ENCODE results near the gene MAP2.

MAP2 gene, protein sequence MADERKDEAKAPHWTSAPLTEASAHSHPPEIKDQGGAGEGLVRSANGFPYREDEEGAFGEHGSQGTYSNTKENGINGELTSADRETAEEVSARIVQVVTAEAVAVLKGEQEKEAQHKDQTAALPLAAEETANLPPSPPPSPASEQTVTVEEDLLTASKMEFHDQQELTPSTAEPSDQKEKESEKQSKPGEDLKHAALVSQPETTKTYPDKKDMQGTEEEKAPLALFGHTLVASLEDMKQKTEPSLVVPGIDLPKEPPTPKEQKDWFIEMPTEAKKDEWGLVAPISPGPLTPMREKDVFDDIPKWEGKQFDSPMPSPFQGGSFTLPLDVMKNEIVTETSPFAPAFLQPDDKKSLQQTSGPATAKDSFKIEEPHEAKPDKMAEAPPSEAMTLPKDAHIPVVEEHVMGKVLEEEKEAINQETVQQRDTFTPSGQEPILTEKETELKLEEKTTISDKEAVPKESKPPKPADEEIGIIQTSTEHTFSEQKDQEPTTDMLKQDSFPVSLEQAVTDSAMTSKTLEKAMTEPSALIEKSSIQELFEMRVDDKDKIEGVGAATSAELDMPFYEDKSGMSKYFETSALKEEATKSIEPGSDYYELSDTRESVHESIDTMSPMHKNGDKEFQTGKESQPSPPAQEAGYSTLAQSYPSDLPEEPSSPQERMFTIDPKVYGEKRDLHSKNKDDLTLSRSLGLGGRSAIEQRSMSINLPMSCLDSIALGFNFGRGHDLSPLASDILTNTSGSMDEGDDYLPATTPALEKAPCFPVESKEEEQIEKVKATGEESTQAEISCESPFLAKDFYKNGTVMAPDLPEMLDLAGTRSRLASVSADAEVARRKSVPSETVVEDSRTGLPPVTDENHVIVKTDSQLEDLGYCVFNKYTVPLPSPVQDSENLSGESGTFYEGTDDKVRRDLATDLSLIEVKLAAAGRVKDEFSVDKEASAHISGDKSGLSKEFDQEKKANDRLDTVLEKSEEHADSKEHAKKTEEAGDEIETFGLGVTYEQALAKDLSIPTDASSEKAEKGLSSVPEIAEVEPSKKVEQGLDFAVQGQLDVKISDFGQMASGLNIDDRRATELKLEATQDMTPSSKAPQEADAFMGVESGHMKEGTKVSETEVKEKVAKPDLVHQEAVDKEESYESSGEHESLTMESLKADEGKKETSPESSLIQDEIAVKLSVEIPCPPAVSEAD (N-terminal part only)

DNA sequence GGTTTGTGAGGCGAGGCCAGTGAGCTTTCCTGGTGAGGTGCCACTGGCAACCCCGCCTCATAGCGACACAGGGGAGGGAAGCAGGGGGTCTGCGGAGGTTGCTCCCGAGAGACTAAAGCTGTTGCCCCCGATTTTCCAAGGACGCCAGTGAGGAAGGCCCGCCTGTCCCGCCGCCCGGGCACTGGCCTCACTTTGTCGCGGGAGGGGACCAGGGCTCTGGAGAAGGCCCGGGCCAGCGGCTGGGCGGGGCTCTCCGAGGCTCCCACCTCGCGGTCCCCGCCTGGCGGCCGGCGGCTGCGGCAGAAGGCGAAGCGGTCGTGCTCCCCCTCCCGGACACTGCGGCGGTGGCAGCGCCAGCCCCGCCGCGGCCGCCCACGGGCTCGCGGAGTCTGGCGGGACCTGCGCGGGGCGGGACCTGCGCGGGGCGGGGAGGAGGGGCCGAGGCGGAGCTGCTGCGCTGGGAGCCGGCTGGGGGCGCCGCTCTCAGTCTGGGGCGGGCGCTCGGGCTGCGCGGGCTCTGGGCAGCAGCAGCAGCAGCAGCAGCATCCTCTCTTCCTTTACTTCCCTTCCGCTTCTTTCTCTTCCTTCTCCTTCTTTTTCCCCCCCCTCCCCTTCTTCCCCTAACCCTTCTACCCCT is at the start of gene MAP2:
Gene MAP2 (plus strand): TSS at position 486 of the 637 bp plus-strand sequence. CDS start 229,124 bp downstream, outside the sequence.
- Mint-ChIP-seq H3K27ac (no peak within 1 kb of the TSS), H3K4me3 (peak within 1 kb of the TSS; percentile 61 to 82), H3K4me1 (peaks cover 13% of the 10 kb centered on the region), H3K9me3 (no peaks in the 10 kb centered on the region), H3K27me3 (peaks cover 55% of the 10 kb centered on the region)
- ATAC-seq (peak; percentile 96), DNase-seq (peak; percentile 74 to 79)

DNA sequence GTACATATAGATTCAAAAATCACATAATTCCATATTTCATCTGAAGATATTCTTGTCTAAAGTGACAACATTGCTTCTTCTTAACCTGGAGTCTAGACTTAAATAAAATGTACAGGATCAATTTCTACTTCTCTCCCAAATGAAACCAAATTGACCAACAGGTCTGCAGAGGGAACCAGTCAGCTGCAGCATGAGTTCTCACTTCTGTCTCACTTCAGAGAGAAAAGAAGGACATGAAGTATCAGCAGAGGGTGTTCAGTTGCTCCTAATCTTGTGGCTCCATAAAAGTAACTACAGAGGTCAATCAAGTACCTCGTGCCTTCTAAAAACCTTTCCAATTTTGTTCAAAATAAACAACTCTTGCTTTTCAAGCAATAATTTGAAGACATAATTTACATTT is 47.2 kb upstream of the MAP2 start:
- Mint-ChIP-seq H3K27ac (no peak overlapping the region), H3K4me1 (no peaks in the 10 kb centered on the region), H3K4me3 (no peak overlapping the region), H3K27me3 (no peaks in the 10 kb centered on the region), H3K9me3 (peaks cover 27 to 32% of the 10 kb centered on the region in 2 donors)
- DNase-seq, result no peak
- ATAC-seq, result no peak

DNA sequence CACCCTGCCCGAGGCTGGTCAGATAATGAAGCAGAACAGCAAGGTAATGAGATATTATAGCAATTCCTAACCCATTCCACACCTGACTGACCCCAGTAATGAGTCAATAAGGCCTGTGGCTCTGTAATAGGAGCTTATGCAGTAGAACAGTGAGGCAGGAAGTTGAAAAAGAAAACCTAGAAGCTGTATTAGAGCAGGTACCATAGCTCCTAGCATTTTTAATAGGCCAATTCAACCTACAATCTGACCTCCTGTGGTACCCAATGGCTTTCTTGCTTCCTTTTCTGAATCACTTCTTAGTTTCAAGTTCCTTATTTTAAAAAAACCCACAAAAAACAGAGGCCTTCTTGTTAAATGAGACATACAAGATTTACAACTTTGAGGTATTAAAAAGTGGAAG is 43.6 kb upstream of the MAP2 start:
- Mint-ChIP-seq H3K9me3 (peaks cover 9 to 14% of the 10 kb centered on the region in 2 donors), H3K27me3 (no peaks in the 10 kb centered on the region), H3K4me1 (no peaks in the 10 kb centered on the region), H3K4me3 (no peak overlapping the region), H3K27ac (no peak overlapping the region)
- ATAC-seq (no peak), DNase-seq (no peak)

DNA sequence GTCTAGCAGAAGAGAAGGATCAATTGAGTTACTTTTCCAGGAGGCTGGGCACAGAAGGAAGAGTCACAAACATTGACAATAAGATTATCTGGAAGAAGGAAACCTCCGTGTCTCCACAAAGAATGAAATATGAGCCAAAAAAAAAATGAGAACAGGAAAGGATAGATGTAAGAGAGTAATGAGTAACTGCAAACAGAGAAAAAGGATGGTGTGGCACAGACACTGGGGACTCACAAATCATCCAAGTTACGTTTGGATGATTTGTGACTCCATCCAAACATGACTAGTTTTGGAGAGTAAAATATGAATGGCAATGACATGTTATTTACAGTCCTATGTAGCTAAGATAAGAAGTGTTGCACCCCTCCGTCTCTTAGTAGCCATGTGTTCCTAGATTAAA is 42.8 kb upstream of the MAP2 start:
- H3K9me3 Mint-ChIP-seq, result peaks cover 1 to 6% of the 10 kb centered on the region in 2 donors
- ATAC-seq, result no peak
- no peaks in the 10 kb centered on the region for H3K4me1 Mint-ChIP-seq
- H3K27me3 Mint-ChIP-seq, result no peaks in the 10 kb centered on the region
- DNase-seq, result no peak
- no peak overlapping the region for H3K4me3 Mint-ChIP-seq
- H3K27ac Mint-ChIP-seq, result no peak overlapping the region

DNA sequence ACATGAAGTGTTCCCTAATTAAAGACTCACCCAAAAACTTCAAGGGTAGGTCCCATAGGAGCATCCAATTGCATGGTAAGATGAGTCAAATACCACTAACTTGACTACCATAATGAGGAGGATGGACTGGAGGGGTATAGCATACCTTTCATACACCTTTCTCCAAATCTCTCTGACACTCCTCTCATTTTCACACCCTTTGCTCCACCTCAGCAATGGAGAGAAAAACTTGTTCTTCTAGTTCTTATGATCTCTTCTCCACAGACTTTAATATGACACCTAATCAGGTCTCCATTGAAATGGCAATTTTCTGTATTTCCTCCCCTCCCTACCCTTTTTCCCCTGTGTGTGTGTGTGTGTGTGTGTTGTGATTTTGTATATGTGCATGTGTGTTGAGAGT is 41.1 kb upstream of the MAP2 start:
- ATAC-seq, result no peak
- Mint-ChIP-seq H3K4me1 (no peaks in the 10 kb centered on the region), H3K4me3 (no peak overlapping the region), H3K9me3 (no peaks in the 10 kb centered on the region), H3K27ac (no peak overlapping the region), H3K27me3 (no peaks in the 10 kb centered on the region)
- DNase-seq, result no peak

DNA sequence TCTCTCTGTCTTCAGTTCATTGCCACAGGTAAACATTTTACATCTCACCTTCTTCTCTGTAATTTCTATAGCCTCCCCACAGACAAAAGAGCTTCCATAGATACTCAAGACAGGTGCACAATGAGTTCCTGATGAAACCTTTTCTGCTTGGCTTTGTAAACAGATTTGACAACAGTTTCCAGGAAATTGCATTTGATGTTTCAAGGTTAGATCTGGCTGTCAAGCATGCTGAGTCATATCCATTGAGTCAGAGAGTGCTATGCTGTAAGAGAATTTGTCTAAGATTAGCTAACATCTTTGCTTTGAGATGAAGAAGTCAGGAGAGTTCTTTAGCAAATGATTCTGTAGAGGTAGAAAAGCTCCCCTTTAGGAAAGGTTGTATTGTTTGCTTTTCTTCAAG is 40.6 kb upstream of the MAP2 start:
- Mint-ChIP-seq H3K4me3 (no peak overlapping the region), H3K27ac (no peak overlapping the region), H3K9me3 (no peaks in the 10 kb centered on the region), H3K27me3 (no peaks in the 10 kb centered on the region), H3K4me1 (no peaks in the 10 kb centered on the region)
- DNase-seq (no peak), ATAC-seq (no peak)

DNA sequence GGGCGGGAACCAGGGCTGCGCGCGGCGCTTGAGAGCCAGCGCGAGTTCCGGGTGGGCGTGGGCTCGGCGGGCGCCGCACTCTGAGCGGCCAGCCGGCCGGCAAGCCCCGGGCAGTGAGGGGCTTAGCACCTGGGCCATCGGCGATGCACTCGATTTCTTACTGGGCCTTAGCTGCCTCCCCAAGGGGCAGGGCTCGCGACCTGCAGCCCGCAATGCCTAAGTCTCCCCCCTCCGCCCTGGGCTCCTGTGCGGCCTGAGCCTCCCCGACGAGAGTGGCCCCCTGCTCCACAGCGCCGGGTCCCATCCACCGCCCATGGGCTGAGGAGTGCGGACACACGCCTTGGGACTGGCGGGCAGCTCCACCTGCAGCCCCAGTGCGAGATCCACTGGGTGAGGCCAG is 36.5 kb upstream of the MAP2 start:
- H3K27me3 Mint-ChIP-seq, result no peaks in the 10 kb centered on the region
- no peaks in the 10 kb centered on the region for H3K9me3 Mint-ChIP-seq
- H3K4me3 Mint-ChIP-seq, result no peak overlapping the region
- no peak overlapping the region for H3K27ac Mint-ChIP-seq
- no peaks in the 10 kb centered on the region for H3K4me1 Mint-ChIP-seq
- ATAC-seq (peak; percentile 40), DNase-seq (no peak)

DNA sequence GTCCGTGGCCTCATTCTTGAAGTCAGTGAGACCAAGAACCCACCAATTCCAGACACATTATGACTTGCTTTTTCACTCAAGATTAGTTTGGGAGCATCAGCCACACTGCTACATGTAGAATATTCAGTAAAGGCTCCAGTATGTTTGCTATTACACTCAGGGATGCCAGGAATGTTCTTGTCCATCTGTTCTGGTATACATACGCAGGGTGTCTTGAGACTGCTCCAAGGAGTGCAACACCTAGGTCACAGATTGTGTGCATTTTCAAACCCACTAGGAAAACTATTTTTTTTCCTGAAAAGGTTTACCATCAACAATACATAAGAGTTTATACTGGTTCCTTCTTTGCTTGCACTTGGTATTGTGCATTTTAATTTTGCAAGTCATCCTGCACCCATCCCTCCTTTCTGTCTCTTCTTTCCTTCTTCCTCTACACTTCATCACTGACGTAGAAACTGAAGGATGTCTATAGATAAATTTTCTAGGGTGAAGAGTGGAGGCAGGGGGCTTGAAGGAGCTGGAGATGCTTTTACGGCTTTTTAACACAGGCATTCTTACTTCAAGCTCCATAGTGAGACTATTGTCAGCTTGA is 35.3 kb upstream of the MAP2 start:
- H3K4me1 Mint-ChIP-seq, result no peaks in the 10 kb centered on the region
- no peaks in the 10 kb centered on the region for H3K9me3 Mint-ChIP-seq
- no peak overlapping the region for H3K27ac Mint-ChIP-seq
- ATAC-seq (no peak), DNase-seq (no peak)
- H3K4me3 Mint-ChIP-seq, result no peak overlapping the region
- H3K27me3 Mint-ChIP-seq, result no peaks in the 10 kb centered on the region

DNA sequence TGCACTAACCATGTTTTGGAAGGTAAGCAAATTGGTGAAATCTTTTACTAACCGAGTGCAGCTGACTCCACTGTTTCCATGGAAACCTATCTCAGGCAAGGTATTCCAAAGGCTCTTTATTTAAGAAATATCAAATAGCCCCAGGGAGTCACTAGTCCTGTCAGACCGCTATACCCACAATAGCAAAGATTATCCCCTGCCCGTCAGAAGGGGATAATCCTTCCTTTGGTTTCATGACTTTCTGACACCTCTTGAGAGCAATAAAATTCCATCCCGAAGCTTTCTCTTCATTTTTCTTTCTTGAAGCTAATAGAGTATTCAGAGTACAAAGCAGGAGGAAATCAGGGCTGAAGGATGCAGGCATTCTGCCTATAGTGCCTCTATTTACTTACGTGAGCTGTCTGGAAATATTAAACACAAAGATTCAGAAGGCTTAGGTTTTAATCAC is 34.7 kb upstream of the MAP2 start:
- ATAC-seq, result no peak
- Mint-ChIP-seq H3K27me3 (no peaks in the 10 kb centered on the region), H3K4me3 (no peak overlapping the region), H3K4me1 (no peaks in the 10 kb centered on the region), H3K9me3 (no peaks in the 10 kb centered on the region), H3K27ac (no peak overlapping the region)
- DNase-seq, result no peak

DNA sequence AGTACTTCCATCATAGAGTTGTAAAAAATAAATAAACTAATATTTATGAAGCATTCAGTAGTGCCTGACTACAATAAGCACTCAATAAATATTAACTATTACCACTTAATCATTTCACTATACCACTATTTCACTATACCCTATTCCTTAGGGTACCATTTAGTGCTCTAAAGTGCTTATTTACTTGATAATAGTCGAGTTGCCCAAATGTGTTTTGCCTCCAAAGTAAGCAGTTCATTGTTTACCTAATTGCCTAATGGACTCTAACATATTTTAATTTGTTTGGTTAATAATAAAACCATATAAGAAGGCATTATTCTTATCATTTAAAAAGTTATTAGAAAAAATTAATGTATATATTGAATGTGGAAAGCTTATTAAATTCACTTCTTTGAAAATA is 33.0 kb upstream of the MAP2 start:
- ATAC-seq (no peak), DNase-seq (no peak)
- no peaks in the 10 kb centered on the region for H3K4me1 Mint-ChIP-seq
- no peak overlapping the region for H3K27ac Mint-ChIP-seq
- no peaks in the 10 kb centered on the region for H3K9me3 Mint-ChIP-seq
- no peaks in the 10 kb centered on the region for H3K27me3 Mint-ChIP-seq
- H3K4me3 Mint-ChIP-seq, result no peak overlapping the region

DNA sequence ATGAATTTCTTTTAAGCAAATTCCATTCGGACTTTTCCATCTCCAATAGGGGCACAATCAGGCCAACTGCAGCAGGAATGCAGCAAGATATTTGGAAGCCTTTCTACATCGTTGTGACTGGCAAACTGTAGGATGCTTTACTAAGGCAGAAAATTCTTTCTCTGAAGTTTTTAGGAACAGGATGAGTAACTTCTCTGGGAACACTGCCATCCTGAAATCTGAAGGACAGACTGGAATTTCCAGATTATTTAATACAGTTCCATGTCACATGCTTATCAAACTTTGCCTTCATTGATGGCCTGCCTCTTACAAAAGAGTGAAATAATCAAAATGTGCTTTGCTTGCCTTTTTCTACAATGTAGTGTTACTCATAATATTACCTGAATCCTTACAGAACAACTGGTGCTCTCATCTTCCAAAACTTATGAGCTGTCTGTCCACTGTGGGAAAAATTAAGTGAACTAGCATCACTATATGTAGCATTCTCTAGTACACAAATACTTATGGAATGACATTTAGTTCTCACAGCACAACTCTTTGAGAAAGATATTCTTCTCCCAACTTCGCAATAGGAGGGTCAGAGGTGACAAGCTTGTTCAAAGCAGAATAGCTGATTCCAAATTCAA is 32.0 kb upstream of the MAP2 start:
- H3K4me1 Mint-ChIP-seq, result no peaks in the 10 kb centered on the region
- DNase-seq, result no peak
- H3K27ac Mint-ChIP-seq, result no peak overlapping the region
- H3K27me3 Mint-ChIP-seq, result no peaks in the 10 kb centered on the region
- no peak for ATAC-seq
- H3K4me3 Mint-ChIP-seq, result no peak overlapping the region
- H3K9me3 Mint-ChIP-seq, result no peaks in the 10 kb centered on the region

DNA sequence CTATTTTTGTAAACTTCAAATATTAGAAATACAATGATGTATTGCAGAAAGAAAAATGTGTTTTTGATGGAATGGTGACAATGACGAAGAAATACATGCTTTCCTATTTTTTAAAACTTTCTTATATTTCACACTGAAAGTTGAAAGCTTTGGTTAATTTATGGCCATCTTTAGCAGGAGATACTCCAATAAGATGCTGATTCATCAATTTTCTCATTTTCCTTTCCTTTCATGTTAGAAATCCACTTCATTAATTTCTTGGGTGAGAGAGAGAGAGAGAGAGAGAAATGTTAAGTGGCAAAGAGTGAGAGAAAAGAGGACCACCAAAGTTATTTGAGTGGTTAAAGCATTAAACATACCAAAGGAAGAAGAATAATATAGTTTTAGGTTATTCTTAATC is 28.6 kb upstream of the MAP2 start:
- ATAC-seq, result no peak
- no peaks in the 10 kb centered on the region for H3K27me3 Mint-ChIP-seq
- H3K9me3 Mint-ChIP-seq, result no peaks in the 10 kb centered on the region
- no peak overlapping the region for H3K27ac Mint-ChIP-seq
- DNase-seq, result no peak
- H3K4me3 Mint-ChIP-seq, result no peak overlapping the region
- no peaks in the 10 kb centered on the region for H3K4me1 Mint-ChIP-seq

DNA sequence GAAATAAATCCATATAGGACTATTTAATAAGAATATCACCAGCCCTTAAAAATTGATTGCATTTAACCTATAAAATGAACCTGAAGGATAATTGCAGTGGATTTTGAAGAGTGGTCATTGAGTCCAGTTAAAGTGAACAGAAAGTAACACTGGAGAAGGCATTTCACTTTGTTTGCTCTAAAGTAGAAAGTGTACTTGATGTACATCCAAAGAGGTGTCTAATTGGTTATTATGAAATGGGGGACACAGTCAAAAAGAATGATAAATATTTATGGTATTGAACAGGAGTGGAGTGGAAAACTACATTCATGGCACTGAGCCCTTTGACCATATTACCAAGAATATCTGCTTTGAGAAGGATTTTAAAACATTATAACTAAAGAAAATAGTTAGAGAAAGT is 28.2 kb upstream of the MAP2 start:
- H3K4me1 Mint-ChIP-seq, result no peaks in the 10 kb centered on the region
- ATAC-seq (no peak), DNase-seq (no peak)
- H3K4me3 Mint-ChIP-seq, result no peak overlapping the region
- no peaks in the 10 kb centered on the region for H3K9me3 Mint-ChIP-seq
- no peaks in the 10 kb centered on the region for H3K27me3 Mint-ChIP-seq
- H3K27ac Mint-ChIP-seq, result no peak overlapping the region

DNA sequence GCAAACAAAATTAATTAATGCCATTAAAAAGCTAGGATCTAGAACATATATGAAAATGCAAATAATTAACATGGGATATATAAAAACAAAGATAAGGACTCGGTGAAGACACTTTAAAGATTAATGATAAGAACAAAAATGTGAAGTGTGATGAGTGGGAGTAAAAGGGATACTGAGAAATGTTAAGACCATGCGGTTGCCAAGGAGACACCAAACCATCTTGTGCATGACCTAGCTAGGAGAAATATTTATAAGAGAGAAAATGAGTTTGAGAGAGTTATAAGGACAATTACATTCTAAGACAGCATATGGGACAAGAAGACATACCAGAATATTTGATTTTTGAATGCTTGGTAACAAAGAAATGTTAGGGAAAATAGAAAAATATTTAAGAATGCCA is 25.4 kb upstream of the MAP2 start:
- DNase-seq, result no peak
- no peaks in the 10 kb centered on the region for H3K9me3 Mint-ChIP-seq

DNA sequence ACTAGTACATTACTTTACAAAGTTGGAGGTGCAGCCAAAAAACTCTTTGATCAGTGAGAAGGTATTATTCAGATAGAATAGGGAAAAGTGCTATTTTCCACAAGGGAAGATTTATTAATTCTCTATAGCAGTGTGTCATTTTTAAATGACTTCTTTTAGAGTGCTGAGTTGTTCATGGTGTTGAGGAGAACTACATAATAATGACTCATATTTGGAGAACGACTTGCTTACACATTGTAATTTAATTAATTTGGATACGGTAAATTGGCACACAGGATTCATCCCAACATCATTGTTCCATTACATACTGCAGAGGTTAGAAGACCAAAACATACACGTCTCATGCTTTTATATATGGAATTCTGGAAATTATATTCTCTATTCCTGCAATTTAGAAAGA is 22.1 kb upstream of the MAP2 start:
- no peak for ATAC-seq

More for the DNA sequence above, 25.4 kb upstream of the MAP2 start:
- H3K27ac Mint-ChIP-seq, result no peak overlapping the region
- no peaks in the 10 kb centered on the region for H3K27me3 Mint-ChIP-seq
- no peak overlapping the region for H3K4me3 Mint-ChIP-seq
- ATAC-seq, result no peak
- no peaks in the 10 kb centered on the region for H3K4me1 Mint-ChIP-seq

More for the DNA sequence above, 22.1 kb upstream of the MAP2 start:
- no peaks in the 10 kb centered on the region for H3K27me3 Mint-ChIP-seq
- H3K27ac Mint-ChIP-seq, result no peak overlapping the region
- H3K4me1 Mint-ChIP-seq, result no peaks in the 10 kb centered on the region
- DNase-seq, result no peak
- no peak overlapping the region for H3K4me3 Mint-ChIP-seq
- no peaks in the 10 kb centered on the region for H3K9me3 Mint-ChIP-seq
